H9 (cell line): ENCODE data around the gene SH3BGR. TPM values are rescaled to one million over a fixed set of nuclear protein-coding genes. Genes with fewer than 3 reads are reported as not detected.

Experiments used
- DNase-seq: peaks from one replicate; pipeline ENCODE4 v3.0.0-alpha.2; 2017
- H2AFZ ChIP-seq: one replicate; pipeline ENCODE4 v1.6.1; 2013; ENCODE audit warnings: mild to moderate bottlenecking, low read length, control low read depth, moderate library complexity
- H2AK5ac ChIP-seq: 2 replicates; pipeline ENCODE4 v1.6.1; 2013; ENCODE audit warnings: low read length, control low read depth, mixed read lengths; ENCODE audit not compliant: insufficient read length
- H2BK120ac ChIP-seq: one replicate; pipeline ENCODE4 v1.6.1; 2013; ENCODE audit warnings: low read depth, mild to moderate bottlenecking, low read length, control low read depth, inconsistent platforms; ENCODE audit not compliant: poor library complexity, severe bottlenecking
- H2BK12ac ChIP-seq: 2 replicates; pipeline ENCODE4 v1.6.1; 2013; ENCODE audit warnings: low read length, control low read depth, mixed read lengths, low read depth; ENCODE audit not compliant: insufficient read length
- H2BK15ac ChIP-seq: 2 replicates; pipeline ENCODE4 v1.6.1; 2013; ENCODE audit warnings: low read depth, low read length, control low read depth
- H2BK20ac ChIP-seq: one replicate; pipeline ENCODE4 v1.6.1; 2013; ENCODE audit warnings: low read depth, mild to moderate bottlenecking, low read length, control low read depth, inconsistent platforms; ENCODE audit not compliant: poor library complexity, severe bottlenecking
- H2BK5ac ChIP-seq: 2 replicates; pipeline ENCODE4 v1.6.1; 2013; ENCODE audit warnings: low read length, control low read depth, mixed read lengths; ENCODE audit not compliant: insufficient read length
- H3K14ac ChIP-seq: 2 replicates; pipeline ENCODE4 v1.6.1; 2013; ENCODE audit warnings: low read length, control low read depth; ENCODE audit not compliant: insufficient read depth
- H3K18ac ChIP-seq: 2 replicates; pipeline ENCODE4 v1.6.1; 2013; ENCODE audit warnings: low read depth, mild to moderate bottlenecking, mixed read lengths, low read length, control low read depth; ENCODE audit not compliant: insufficient read length
- H3K23ac ChIP-seq: 2 replicates; pipeline ENCODE4 v1.6.1; 2013; ENCODE audit warnings: low read length, control low read depth, mixed read lengths, low read depth; ENCODE audit not compliant: insufficient read length
- H3K23me2 ChIP-seq: 2 replicates; pipeline ENCODE4 v1.6.1; 2013; ENCODE audit warnings: low read depth, mild to moderate bottlenecking, mixed read lengths, low read length, control low read depth; ENCODE audit not compliant: insufficient read length, poor library complexity, severe bottlenecking
- H3K27ac ChIP-seq: 2 replicates; pipeline ENCODE4 v1.5.1; 2013; ENCODE audit warnings: low read length, control low read depth, mixed read lengths, low read depth; ENCODE audit not compliant: insufficient read length
- H3K27me3 ChIP-seq: 2 replicates; pipeline ENCODE4 v1.6.1; 2013; ENCODE audit warnings: low read length, control low read depth, inconsistent platforms; ENCODE audit not compliant: insufficient read depth
- H3K4ac ChIP-seq: 2 replicates; pipeline ENCODE4 v1.6.1; 2013; ENCODE audit warnings: low read depth, mild to moderate bottlenecking, control low read depth, inconsistent platforms, low read length, moderate library complexity
- H3K4me1 ChIP-seq: 2 replicates; pipeline ENCODE4 v1.6.1; 2013; ENCODE audit warnings: low read length, control low read depth, inconsistent platforms; ENCODE audit not compliant: insufficient read depth
- H3K4me2 ChIP-seq: 2 replicates; pipeline ENCODE4 v1.6.1; 2013; ENCODE audit warnings: low read length, control low read depth, mixed read lengths; ENCODE audit not compliant: insufficient read length, insufficient read depth
- H3K56ac ChIP-seq: 2 replicates; pipeline ENCODE4 v1.6.1; 2013; ENCODE audit warnings: low read depth, mild to moderate bottlenecking, mixed read lengths, low read length, control low read depth; ENCODE audit not compliant: insufficient read length
- H3K79me1 ChIP-seq: 2 replicates; pipeline ENCODE4 v1.6.1; 2013; ENCODE audit warnings: low read depth, mild to moderate bottlenecking, moderate library complexity, low read length, control low read depth, inconsistent platforms; ENCODE audit not compliant: insufficient read depth, poor library complexity, severe bottlenecking
- H3K79me2 ChIP-seq: 2 replicates; pipeline ENCODE4 v1.6.1; 2013; ENCODE audit warnings: low read length, control low read depth, inconsistent platforms; ENCODE audit not compliant: insufficient read depth
- H3K9ac ChIP-seq: 2 replicates; pipeline ENCODE4 v1.6.1; 2013; ENCODE audit warnings: low read length, control low read depth, mixed read lengths; ENCODE audit not compliant: insufficient read length; ENCODE audit errors: extremely low read depth
- H3K9me3 ChIP-seq: one replicate; pipeline ENCODE4 v1.6.1; 2013; ENCODE audit warnings: low read depth, low read length, inconsistent platforms; ENCODE audit not compliant: control insufficient read depth
- H3T11ph ChIP-seq: one replicate; pipeline ENCODE4 v1.6.1; 2013; ENCODE audit warnings: mild to moderate bottlenecking, low read length, control low read depth, inconsistent platforms
- H4K20me1 ChIP-seq: one replicate; pipeline ENCODE4 v1.6.1; 2013; ENCODE audit not compliant: control insufficient read depth, insufficient read length, insufficient read depth
- H4K5ac ChIP-seq: 2 replicates; pipeline ENCODE4 v1.6.1; 2013; ENCODE audit warnings: low read depth, mild to moderate bottlenecking, mixed read lengths, low read length, control low read depth; ENCODE audit not compliant: insufficient read length
- H4K8ac ChIP-seq: replicated peaks from 2 replicates; pipeline ENCODE4 v1.6.1; 2013; ENCODE audit warnings: low read length, control low read depth, mixed read lengths, low read depth; ENCODE audit not compliant: insufficient read length
- H4K91ac ChIP-seq: 2 replicates; pipeline ENCODE4 v1.6.1; 2013; ENCODE audit warnings: low read depth, mild to moderate bottlenecking, moderate library complexity, mixed read lengths, low read length, control low read depth; ENCODE audit not compliant: insufficient read length
- H3K27ac Mint-ChIP-seq, 3 experiments: 2 replicates in 2 of 3; 3 replicates in 1 of 3; pipeline ENCODE4 v1.8.0; 2020 to 2021; ENCODE audit warnings: mixed read lengths in 3 of 3, mild to moderate bottlenecking in 1 of 3, moderate library complexity in 1 of 3
- H3K27me3 Mint-ChIP-seq: 2 replicates; pipeline ENCODE4 v1.8.0; 2021; ENCODE audit warnings: low read depth, mild to moderate bottlenecking, moderate library complexity, mixed read lengths
- H3K36me3 Mint-ChIP-seq, 3 experiments: 2 replicates in 2 of 3; 3 replicates in 1 of 3; pipeline ENCODE4 v1.8.0; 2020 to 2021; ENCODE audit warnings: low read depth in 3 of 3, mixed read lengths in 3 of 3; ENCODE audit not compliant: insufficient read depth in 1 of 3
- H3K4me1 Mint-ChIP-seq, 2 experiments: 2 replicates each; pipeline ENCODE4 v1.8.0; 2020; ENCODE audit warnings: mixed read lengths in 2 of 2
- H3K4me3 Mint-ChIP-seq, 2 experiments: 2 replicates in 1 of 2; 3 replicates in 1 of 2; pipeline ENCODE4 v1.8.0; 2020 to 2021; ENCODE audit warnings: mild to moderate bottlenecking in 2 of 2, mixed read lengths in 2 of 2, moderate library complexity in 1 of 2
- H3K9me3 Mint-ChIP-seq, 2 experiments: 2 replicates in 1 of 2; 3 replicates in 1 of 2; pipeline ENCODE4 v1.8.0; 2020; ENCODE audit warnings: mild to moderate bottlenecking in 2 of 2, mixed read lengths in 2 of 2, moderate library complexity in 1 of 2
- CTCF ChIP-seq: fragments of 200-600 bp; sonication (generic); conservative IDR thresholded peaks from 3 replicates; pipeline ENCODE4 v1.8.0; 2021; ENCODE audit warnings: antibody characterized with exemption, mild to moderate bottlenecking
- WGBS: extraction: QIAGEN DNeasy Blood & Tissue Kit; methylation state at CpG from one replicate; pipeline ENCODE4 v1.1.7; 2013; ENCODE audit warnings: missing lambda C conversion rate, low lambda C conversion rate, mixed read lengths; ENCODE audit not compliant: insufficient read length; ENCODE audit errors: extremely low coverage; 5-methylcytosine and 5-hydroxymethylcytosine counted together
- total RNA-seq: library from RNA; stranded (reverse); gene quantifications from 2 replicates; pipeline ENCODE4 v1.2.1, GENCODE V29; 2021

SH3BGR gene
- total RNA-seq, 1 experiment from 2014 or later, result 2.9 TPM

GRCh38 chr21:39444421-39445180 is 7.2 kb upstream of the SH3BGR start:
- Histone ChIP-seq H2BK5ac (no peak overlapping the region), H3K4me1 (no peaks in the 10 kb centered on the region), H4K20me1 (no peaks in the 10 kb centered on the region), H2AK5ac (no peak overlapping the region), H3K4me2 (peak overlapping the region; percentile 55), H4K5ac (no peak overlapping the region), H4K8ac (no peak overlapping the region), H2BK12ac (no peak overlapping the region), H3K9ac (no peak overlapping the region), H3K14ac (no peak overlapping the region), H3T11ph (no peak overlapping the region), H3K79me1 (no peaks in the 10 kb centered on the region), H3K27ac (no peak overlapping the region), H3K79me2 (no peaks in the 10 kb centered on the region), H3K27me3 (no peaks in the 10 kb centered on the region), H2BK120ac (no peak overlapping the region), H2BK20ac (no peak overlapping the region), H3K23me2 (peaks cover 9% of the 10 kb centered on the region), H3K18ac (no peak overlapping the region), H4K91ac (no peak overlapping the region), H3K9me3 (no peaks in the 10 kb centered on the region), H2BK15ac (no peak overlapping the region), H2AFZ (no peak overlapping the region), H3K4ac (no peak overlapping the region), H3K23ac (no peak overlapping the region), H3K56ac (no peak overlapping the region)
- Mint-ChIP-seq H3K27me3 (peaks cover 23% of the 10 kb centered on the region), H3K4me1 (peaks cover 9 to 27% of the 10 kb centered on the region in 2 experiments), H3K36me3 (no peaks in the 10 kb centered on the region), H3K4me3 (peak overlapping the region; percentile 86 to 92), H3K27ac (peak overlapping the region in 2 of 3 experiments; percentile 2 to 59; a peak in 3 of 7 replicates), H3K9me3 (no peaks in the 10 kb centered on the region; a peak in 1 of 5 replicates)
- no peak for DNase-seq
- no peak for TF ChIP-seq CTCF
- no CpG with 5 or more reads among the region's 15 CpGs for WGBS
